WTC11 (cell line): ENCODE data around the gene AMN.

ENCODE experiments used
- EMX1 ChIP-seq: fragments of 250-450 bp; sonication (Bioruptor Pico); IDR thresholded peaks from 2 replicates; pipeline ENCODE4 v1.8.0; 2021; ENCODE audit warnings: mild to moderate bottlenecking
- FOXK1 ChIP-seq: sonication (generic); formaldehyde crosslinking; IDR thresholded peaks from 2 replicates; pipeline ENCODE4 v1.8.0; 2022; ENCODE audit warnings: mild to moderate bottlenecking, moderate library complexity, missing genetic modification reagents
- NR2C2 ChIP-seq: sonication (generic); formaldehyde crosslinking; IDR thresholded peaks from 2 replicates; pipeline ENCODE4 v1.8.0; 2022; ENCODE audit warnings: mild to moderate bottlenecking, missing genetic modification reagents
- SMAD3 ChIP-seq: sonication (generic); formaldehyde crosslinking; IDR thresholded peaks from 2 replicates; pipeline ENCODE4 v1.8.0; 2022; ENCODE audit warnings: missing genetic modification reagents, mild to moderate bottlenecking, borderline replicate concordance
- SP1 ChIP-seq: sonication (generic); formaldehyde crosslinking; conservative IDR thresholded peaks from 2 replicates; pipeline ENCODE4 v1.8.1; 2022; ENCODE audit warnings: missing genetic modification reagents
- ZNF121 ChIP-seq: sonication (generic); formaldehyde crosslinking; IDR thresholded peaks from 2 replicates; pipeline ENCODE4 v1.8.0; 2023; ENCODE audit warnings: missing genetic modification reagents
- ZNF671 ChIP-seq: fragments of 250-450 bp; sonication (Bioruptor Pico); IDR thresholded peaks from 2 replicates; pipeline ENCODE4 v1.8.0; 2021; ENCODE audit warnings: mild to moderate bottlenecking
- TF ChIP-seq, protein P1 (sequence below): fragments of 250-450 bp; sonication (Bioruptor Pico); IDR thresholded peaks from 2 replicates; pipeline ENCODE4 v2.1.2; 2022; ENCODE audit warnings: mild to moderate bottlenecking, moderate library complexity
- TF ChIP-seq, protein P2 (sequence below): sonication (generic); formaldehyde crosslinking; IDR thresholded peaks from 2 replicates; pipeline ENCODE4 v1.8.1; 2023; ENCODE audit warnings: mild to moderate bottlenecking, moderate library complexity, missing genetic modification reagents
- TF ChIP-seq, protein P3 (sequence below): fragments of 200-600 bp; IDR thresholded peaks from 2 replicates; pipeline ENCODE4 v1.8.0; 2022; ENCODE audit warnings: antibody characterized with exemption
- TF ChIP-seq, protein P4 (sequence below): sonication (generic); formaldehyde crosslinking; IDR thresholded peaks from 2 replicates; pipeline ENCODE4 v1.8.0; 2022; ENCODE audit warnings: mild to moderate bottlenecking, missing genetic modification reagents
- TF ChIP-seq, protein P5 (sequence below): sonication (generic); formaldehyde crosslinking; IDR thresholded peaks from 2 replicates; pipeline ENCODE4 v1.8.0; 2022; ENCODE audit warnings: missing genetic modification reagents
- TF ChIP-seq, protein P6 (sequence below): sonication (generic); formaldehyde crosslinking; IDR thresholded peaks from 2 replicates; pipeline ENCODE4 v1.8.1; 2023; ENCODE audit warnings: mild to moderate bottlenecking, missing genetic modification reagents, borderline replicate concordance
- TF ChIP-seq, protein P7 (sequence below): sonication (generic); formaldehyde crosslinking; IDR thresholded peaks from 2 replicates; pipeline ENCODE4 v1.8.1; 2022; ENCODE audit warnings: mild to moderate bottlenecking, moderate library complexity, missing genetic modification reagents

DNA sequence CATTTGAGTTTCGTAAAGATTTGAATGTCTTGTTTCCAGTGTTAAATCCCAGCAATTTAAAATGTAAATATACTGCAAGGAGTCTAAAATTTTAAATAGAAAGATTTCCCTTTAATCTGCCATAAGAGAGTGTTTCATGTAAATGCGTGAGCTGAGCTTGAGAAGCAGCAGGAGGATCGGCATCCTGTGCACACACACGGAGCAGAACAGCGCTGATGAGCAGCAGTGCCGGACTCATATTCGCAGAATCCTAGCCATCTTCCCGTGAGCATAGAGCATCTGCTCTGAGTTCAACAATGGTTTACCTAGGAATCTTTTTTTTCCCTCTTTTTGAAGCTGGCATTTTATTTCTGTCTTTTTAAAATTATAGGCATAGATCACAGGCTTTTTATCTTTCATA is 29.8 kb upstream of the AMN start:
- TF ChIP-seq ZNF121 (CRISPR knock-in tag) = no peak
- TF ChIP-seq, protein P1, sequence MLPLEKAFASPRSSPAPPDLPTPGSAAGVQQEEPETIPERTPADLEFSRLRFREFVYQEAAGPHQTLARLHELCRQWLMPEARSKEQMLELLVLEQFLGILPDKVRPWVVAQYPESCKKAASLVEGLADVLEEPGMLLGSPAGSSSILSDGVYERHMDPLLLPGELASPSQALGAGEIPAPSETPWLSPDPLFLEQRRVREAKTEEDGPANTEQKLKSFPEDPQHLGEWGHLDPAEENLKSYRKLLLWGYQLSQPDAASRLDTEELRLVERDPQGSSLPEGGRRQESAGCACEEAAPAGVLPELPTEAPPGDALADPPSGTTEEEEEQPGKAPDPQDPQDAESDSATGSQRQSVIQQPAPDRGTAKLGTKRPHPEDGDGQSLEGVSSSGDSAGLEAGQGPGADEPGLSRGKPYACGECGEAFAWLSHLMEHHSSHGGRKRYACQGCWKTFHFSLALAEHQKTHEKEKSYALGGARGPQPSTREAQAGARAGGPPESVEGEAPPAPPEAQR (CRISPR knock-in tag) = no peak
- TF ChIP-seq, protein P2, sequence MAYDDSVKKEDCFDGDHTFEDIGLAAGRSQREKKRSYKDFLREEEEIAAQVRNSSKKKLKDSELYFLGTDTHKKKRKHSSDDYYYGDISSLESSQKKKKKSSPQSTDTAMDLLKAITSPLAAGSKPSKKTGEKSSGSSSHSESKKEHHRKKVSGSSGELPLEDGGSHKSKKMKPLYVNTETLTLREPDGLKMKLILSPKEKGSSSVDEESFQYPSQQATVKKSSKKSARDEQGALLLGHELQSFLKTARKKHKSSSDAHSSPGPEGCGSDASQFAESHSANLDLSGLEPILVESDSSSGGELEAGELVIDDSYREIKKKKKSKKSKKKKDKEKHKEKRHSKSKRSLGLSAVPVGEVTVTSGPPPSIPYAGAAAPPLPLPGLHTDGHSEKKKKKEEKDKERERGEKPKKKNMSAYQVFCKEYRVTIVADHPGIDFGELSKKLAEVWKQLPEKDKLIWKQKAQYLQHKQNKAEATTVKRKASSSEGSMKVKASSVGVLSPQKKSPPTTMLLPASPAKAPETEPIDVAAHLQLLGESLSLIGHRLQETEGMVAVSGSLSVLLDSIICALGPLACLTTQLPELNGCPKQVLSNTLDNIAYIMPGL = no peak
- TF ChIP-seq, protein P3, sequence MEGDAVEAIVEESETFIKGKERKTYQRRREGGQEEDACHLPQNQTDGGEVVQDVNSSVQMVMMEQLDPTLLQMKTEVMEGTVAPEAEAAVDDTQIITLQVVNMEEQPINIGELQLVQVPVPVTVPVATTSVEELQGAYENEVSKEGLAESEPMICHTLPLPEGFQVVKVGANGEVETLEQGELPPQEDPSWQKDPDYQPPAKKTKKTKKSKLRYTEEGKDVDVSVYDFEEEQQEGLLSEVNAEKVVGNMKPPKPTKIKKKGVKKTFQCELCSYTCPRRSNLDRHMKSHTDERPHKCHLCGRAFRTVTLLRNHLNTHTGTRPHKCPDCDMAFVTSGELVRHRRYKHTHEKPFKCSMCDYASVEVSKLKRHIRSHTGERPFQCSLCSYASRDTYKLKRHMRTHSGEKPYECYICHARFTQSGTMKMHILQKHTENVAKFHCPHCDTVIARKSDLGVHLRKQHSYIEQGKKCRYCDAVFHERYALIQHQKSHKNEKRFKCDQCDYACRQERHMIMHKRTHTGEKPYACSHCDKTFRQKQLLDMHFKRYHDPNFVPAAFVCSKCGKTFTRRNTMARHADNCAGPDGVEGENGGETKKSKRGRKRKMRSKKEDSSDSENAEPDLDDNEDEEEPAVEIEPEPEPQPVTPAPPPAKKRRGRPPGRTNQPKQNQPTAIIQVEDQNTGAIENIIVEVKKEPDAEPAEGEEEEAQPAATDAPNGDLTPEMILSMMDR = no peak
- TF ChIP-seq, protein P4, sequence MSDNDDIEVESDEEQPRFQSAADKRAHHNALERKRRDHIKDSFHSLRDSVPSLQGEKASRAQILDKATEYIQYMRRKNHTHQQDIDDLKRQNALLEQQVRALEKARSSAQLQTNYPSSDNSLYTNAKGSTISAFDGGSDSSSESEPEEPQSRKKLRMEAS (CRISPR knock-in tag) = no peak
- TF ChIP-seq, protein P5, sequence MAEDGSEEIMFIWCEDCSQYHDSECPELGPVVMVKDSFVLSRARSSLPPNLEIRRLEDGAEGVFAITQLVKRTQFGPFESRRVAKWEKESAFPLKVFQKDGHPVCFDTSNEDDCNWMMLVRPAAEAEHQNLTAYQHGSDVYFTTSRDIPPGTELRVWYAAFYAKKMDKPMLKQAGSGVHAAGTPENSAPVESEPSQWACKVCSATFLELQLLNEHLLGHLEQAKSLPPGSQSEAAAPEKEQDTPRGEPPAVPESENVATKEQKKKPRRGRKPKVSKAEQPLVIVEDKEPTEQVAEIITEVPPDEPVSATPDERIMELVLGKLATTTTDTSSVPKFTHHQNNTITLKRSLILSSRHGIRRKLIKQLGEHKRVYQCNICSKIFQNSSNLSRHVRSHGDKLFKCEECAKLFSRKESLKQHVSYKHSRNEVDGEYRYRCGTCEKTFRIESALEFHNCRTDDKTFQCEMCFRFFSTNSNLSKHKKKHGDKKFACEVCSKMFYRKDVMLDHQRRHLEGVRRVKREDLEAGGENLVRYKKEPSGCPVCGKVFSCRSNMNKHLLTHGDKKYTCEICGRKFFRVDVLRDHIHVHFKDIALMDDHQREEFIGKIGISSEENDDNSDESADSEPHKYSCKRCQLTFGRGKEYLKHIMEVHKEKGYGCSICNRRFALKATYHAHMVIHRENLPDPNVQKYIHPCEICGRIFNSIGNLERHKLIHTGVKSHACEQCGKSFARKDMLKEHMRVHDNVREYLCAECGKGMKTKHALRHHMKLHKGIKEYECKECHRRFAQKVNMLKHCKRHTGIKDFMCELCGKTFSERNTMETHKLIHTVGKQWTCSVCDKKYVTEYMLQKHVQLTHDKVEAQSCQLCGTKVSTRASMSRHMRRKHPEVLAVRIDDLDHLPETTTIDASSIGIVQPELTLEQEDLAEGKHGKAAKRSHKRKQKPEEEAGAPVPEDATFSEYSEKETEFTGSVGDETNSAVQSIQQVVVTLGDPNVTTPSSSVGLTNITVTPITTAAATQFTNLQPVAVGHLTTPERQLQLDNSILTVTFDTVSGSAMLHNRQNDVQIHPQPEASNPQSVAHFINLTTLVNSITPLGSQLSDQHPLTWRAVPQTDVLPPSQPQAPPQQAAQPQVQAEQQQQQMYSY (CRISPR knock-in tag) = no peak
- no peak for TF ChIP-seq NR2C2
- TF ChIP-seq FOXK1 (CRISPR knock-in tag) = no peak
- TF ChIP-seq, protein P6, sequence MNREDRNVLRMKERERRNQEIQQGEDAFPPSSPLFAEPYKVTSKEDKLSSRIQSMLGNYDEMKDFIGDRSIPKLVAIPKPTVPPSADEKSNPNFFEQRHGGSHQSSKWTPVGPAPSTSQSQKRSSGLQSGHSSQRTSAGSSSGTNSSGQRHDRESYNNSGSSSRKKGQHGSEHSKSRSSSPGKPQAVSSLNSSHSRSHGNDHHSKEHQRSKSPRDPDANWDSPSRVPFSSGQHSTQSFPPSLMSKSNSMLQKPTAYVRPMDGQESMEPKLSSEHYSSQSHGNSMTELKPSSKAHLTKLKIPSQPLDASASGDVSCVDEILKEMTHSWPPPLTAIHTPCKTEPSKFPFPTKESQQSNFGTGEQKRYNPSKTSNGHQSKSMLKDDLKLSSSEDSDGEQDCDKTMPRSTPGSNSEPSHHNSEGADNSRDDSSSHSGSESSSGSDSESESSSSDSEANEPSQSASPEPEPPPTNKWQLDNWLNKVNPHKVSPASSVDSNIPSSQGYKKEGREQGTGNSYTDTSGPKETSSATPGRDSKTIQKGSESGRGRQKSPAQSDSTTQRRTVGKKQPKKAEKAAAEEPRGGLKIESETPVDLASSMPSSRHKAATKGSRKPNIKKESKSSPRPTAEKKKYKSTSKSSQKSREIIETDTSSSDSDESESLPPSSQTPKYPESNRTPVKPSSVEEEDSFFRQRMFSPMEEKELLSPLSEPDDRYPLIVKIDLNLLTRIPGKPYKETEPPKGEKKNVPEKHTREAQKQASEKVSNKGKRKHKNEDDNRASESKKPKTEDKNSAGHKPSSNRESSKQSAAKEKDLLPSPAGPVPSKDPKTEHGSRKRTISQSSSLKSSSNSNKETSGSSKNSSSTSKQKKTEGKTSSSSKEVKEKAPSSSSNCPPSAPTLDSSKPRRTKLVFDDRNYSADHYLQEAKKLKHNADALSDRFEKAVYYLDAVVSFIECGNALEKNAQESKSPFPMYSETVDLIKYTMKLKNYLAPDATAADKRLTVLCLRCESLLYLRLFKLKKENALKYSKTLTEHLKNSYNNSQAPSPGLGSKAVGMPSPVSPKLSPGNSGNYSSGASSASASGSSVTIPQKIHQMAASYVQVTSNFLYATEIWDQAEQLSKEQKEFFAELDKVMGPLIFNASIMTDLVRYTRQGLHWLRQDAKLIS = no peak
- no peak for TF ChIP-seq SMAD3 (CRISPR knock-in tag)
- TF ChIP-seq ZNF671 = no peak
- TF ChIP-seq EMX1 (CRISPR knock-in tag) = no peak
- TF ChIP-seq, protein P7, sequence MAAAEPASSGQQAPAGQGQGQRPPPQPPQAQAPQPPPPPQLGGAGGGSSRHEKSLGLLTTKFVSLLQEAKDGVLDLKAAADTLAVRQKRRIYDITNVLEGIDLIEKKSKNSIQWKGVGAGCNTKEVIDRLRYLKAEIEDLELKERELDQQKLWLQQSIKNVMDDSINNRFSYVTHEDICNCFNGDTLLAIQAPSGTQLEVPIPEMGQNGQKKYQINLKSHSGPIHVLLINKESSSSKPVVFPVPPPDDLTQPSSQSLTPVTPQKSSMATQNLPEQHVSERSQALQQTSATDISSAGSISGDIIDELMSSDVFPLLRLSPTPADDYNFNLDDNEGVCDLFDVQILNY (CRISPR knock-in tag) = no peak
- TF ChIP-seq SP1 (CRISPR knock-in tag) = no peak
